ENCODE results near the gene ARAP2. TPM values are rescaled to one million over a fixed set of nuclear protein-coding genes. Genes with fewer than 3 reads are reported as not detected.

ARAP2 gene
- total RNA-seq, 2 experiments from 2014 or later, result 30.0 to 31.0 TPM

- no peak for TF ChIP-seq CTCF (IDR thresholded peaks at IDR 0.05)
- CTCF ChIA-PET, result interaction anchor here (1.3 kb wide), 1 partner anchor 9 kb away, joined by 4 read pairs; no protein-coding TSS in a partner anchor
Observed at GRCh38 chr4:36168127-36168878, 76.0 kb downstream of the ARAP2 start.

GRCh38 chr4:36165631-36166005 is 78.7 kb downstream of the ARAP2 start:
- ChIA-PET POLR2A (no interaction called here), CTCF (interaction anchor here (1.7 kb wide), 1 partner anchor 18 kb away, joined by 3 read pairs; no protein-coding TSS in a partner anchor)
- no peaks in the 10 kb centered on the region for H3K9me3 Mint-ChIP-seq
- peaks cover 39% of the 10 kb centered on the region for H3K36me3 Mint-ChIP-seq (ENCODE audit: low read depth)
- H3K4me3 Mint-ChIP-seq, result no peak overlapping the region
- no peak overlapping the region for H3K27ac Mint-ChIP-seq
- no peak for ATAC-seq
- intact Hi-C loops (cut with micrococcal nuclease), result loop anchor here (10.0 kb wide), 1 partner anchor 61 kb away; no protein-coding TSS in a partner anchor
- no peaks in the 10 kb centered on the region for H3K27me3 Mint-ChIP-seq
- peaks cover 26% of the 10 kb centered on the region for H3K4me1 Mint-ChIP-seq (ENCODE audit: low read depth)
- DNase-seq, result no peak
- TF ChIP-seq CTCF (IDR thresholded peaks at IDR 0.05), result no peak

More at GRCh38 chr4:36168127-36168878, 76.0 kb downstream of the ARAP2 start:
- peaks cover 21% of the 10 kb centered on the region for H3K4me1 Mint-ChIP-seq (ENCODE audit: low read depth)
- POLR2A ChIA-PET, result interaction anchor here (0.7 kb wide), 1 partner anchor 32 kb away, joined by 3 read pairs; no protein-coding TSS in a partner anchor
- DNase-seq, result no peak
- peaks cover 32% of the 10 kb centered on the region for H3K36me3 Mint-ChIP-seq (ENCODE audit: low read depth)
- no peaks in the 10 kb centered on the region for H3K27me3 Mint-ChIP-seq
- no peak overlapping the region for H3K27ac Mint-ChIP-seq
- intact Hi-C loops (cut with micrococcal nuclease), result loop anchor here (10.0 kb wide), 1 partner anchor 64 kb away; no protein-coding TSS in a partner anchor
- H3K9me3 Mint-ChIP-seq, result no peaks in the 10 kb centered on the region
- no peak overlapping the region for H3K4me3 Mint-ChIP-seq
- no peak for ATAC-seq

GRCh38 chr4:36164900-36165630 is 79.2 kb downstream of the ARAP2 start:
- H3K36me3 Mint-ChIP-seq (ENCODE audit: low read depth), result peaks cover 39% of the 10 kb centered on the region
- no peak for TF ChIP-seq CTCF (IDR thresholded peaks at IDR 0.05)
- CTCF ChIA-PET, result interaction anchor here (1.7 kb wide), 1 partner anchor 17 kb away, joined by 3 read pairs; no protein-coding TSS in a partner anchor
- H3K27me3 Mint-ChIP-seq, result no peaks in the 10 kb centered on the region
- DNase-seq (no peak), ATAC-seq (no peak)
- no peak overlapping the region for H3K4me3 Mint-ChIP-seq
- H3K4me1 Mint-ChIP-seq (ENCODE audit: low read depth), result peaks cover 23% of the 10 kb centered on the region
- H3K9me3 Mint-ChIP-seq, result no peaks in the 10 kb centered on the region
- POLR2A ChIA-PET, result no interaction called here
- no peak overlapping the region for H3K27ac Mint-ChIP-seq
- intact Hi-C loops (cut with micrococcal nuclease), result loop anchor here (10.0 kb wide), 1 partner anchor 60 kb away; no protein-coding TSS in a partner anchor

- POLR2A ChIA-PET, result no interaction called here
- peaks cover 45% of the 10 kb centered on the region for H3K36me3 Mint-ChIP-seq (ENCODE audit: low read depth)
- CTCF ChIA-PET, result interaction anchor here (1.8 kb wide), 1 partner anchor 25 kb away, joined by 8 read pairs; no protein-coding TSS in a partner anchor
Observed at GRCh38 chr4:36163198-36163597, 81.1 kb downstream of the ARAP2 start.

More at GRCh38 chr4:36163198-36163597, 81.1 kb downstream of the ARAP2 start:
- intact Hi-C loops (cut with micrococcal nuclease), result loop anchor here (10.0 kb wide), 1 partner anchor 58 kb away; no protein-coding TSS in a partner anchor
- H3K27me3 Mint-ChIP-seq, result no peaks in the 10 kb centered on the region
- no peak overlapping the region for H3K4me3 Mint-ChIP-seq
- DNase-seq (no peak), ATAC-seq (no peak)
- no peak for TF ChIP-seq CTCF (IDR thresholded peaks at IDR 0.05)
- peaks cover 10% of the 10 kb centered on the region for H3K4me1 Mint-ChIP-seq (ENCODE audit: low read depth)
- no peaks in the 10 kb centered on the region for H3K9me3 Mint-ChIP-seq
- no peak overlapping the region for H3K27ac Mint-ChIP-seq
